HG03066 (cell line): ENCODE data around the gene HTR4.
"Not testable (repeated sequence)": the region's sequence is repeated elsewhere in the genome, so short reads cannot be mapped to it uniquely, and the experiment has no call there.

Experiments
- ATAC-seq: cut with Tn5 transposase; IDR thresholded peaks from one replicate; pipeline ENCODE4 v1.9.1; 2021; ENCODE audit warnings: low read depth; ENCODE audit not compliant: unreplicated experiment

Gene HTR4

DNA sequence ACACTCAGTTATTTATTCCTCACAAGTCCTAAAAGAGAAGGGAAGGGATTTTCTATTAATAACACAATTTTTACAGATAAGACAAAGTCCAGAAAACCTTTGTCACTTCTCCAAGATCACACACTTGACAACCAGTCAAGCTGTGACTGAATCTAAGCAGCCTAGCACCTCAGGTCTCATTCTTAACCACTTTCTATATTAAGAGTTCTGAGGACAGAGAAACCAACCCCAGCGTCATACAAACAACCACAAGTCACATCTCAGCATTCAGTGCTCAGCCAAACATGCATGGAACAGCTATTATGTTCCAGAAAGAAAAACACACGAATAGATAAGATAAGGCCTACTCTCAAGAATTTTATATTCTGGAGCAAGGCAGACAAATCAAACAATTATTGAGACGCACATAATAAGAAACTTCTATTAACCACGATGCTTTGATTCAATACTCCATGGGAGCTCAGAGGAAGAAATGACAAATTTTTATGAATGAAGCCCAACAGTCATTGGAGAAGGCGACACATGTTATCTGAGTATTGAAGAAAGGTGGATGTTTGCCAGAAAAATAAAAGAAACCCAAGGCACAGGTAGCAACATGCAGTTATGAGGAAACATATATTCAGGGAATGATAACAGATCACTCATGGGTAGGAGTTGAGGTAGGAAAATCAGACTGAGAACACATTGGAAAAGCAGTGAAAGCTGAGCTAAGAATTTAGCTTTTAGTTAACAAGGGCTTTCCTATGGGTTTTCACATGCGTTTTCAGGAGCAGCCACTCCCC is 113.1 kb downstream of the HTR4 start:
- no peak for ATAC-seq

DNA sequence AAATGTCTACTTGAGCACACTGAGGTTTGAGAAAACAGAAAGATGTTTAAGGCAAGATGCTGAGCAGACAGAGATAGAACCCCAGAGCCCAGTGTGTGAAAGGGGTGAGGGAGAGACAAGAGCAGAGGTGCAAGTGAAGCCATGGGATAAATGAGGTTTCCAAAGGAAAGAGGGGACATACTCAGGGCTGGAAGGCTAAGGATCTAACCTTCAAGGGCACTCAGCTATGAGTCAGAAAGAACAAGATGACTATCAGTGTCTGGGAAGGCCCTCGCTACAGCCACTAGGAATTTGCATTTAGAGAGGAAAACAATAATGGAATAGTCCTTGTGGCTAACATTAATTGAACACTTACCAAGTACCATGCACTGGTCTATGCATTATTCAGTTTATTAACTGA is 113.7 kb downstream of the HTR4 start:
- no peak for ATAC-seq

DNA sequence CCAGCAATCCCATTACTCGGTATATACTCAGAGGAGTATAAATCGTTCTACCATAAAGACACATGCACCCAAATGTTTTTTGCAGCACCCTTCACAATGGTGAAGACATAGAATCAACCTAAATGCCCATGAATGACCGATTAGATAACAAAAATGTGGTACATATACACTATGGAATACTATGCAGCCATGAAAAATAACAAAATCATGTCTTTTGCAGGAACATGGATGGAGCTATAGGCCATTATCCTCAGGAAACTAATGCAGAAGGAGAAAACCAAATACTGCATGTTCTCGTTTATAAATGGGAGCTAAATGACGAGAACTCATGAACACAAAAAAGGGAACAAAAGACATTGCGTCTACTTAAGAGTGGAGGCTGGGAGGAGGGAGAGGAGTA is 114.5 kb downstream of the HTR4 start:
- no peak for ATAC-seq

DNA sequence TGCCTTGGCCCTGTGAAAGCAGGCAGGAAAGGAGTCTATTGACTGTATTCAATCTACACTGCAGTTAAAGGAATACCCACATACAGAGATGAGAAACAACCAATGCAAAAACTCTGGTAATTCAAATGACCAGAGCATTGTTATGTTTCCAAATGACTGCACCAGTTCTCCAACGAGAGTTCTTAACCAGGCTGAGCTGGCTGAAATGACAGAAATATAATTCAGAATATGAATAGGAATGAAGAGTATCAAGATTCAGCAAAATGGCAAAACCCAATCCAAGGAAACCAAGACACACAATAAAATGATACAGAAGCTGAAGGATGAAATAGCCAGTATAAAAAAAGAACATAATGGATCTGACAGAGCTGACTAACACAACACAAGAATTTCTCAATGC is 119.1 kb downstream of the HTR4 start:
- no peak for ATAC-seq

DNA sequence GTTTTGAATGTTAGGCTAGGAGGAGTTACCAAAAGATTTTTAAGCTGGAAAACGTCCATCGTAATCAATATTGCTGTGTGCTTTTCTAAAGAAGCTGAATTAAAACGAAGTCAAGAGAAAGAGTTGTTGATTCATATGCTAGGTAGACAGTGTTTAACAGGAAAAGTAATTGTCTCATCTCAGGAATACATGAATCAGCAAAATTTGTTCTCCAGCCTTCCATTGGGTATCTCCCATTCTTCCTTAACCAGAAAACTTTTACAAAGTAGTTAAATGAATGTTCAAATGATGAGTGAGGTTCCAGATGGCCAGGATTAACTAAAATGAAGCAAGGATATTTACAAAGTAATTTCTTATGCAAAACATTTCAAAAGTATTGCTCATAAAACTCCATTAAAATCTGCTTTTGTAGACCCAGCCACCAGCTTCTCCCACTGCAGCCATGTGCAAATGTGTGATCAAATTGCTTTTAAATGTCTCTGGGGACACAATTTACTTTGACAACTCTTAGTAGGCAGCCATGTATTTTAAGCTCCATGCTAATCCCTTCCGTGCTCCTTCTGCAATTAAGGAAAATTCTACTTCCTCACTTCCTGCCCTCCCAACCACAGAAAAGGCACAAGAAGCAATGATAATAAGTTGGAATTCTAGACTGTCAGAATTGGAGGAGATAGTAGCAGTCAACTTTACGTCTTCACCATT is 121.2 kb downstream of the HTR4 start:
- ATAC-seq = no peak

DNA sequence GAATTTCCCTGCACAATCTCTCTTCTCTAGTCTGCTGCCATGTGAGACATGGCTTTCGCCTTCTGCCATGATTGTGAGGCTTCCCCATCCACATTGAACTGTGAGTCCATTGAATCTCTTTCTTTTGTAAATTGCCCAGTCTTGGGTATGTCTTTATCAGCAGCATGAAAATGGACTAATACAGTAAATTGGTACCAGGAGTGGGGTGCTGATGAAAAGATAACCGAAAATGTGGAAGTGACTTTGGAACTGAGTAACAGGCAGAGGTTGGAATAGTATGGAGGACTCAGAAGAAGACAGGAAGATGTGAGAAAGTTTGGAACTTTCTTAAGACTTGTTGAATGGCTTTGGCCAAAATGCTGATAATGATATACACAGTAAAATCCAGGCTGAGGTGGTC is 124.9 kb downstream of the HTR4 start:
- ATAC-seq = not testable (repeated sequence)

DNA sequence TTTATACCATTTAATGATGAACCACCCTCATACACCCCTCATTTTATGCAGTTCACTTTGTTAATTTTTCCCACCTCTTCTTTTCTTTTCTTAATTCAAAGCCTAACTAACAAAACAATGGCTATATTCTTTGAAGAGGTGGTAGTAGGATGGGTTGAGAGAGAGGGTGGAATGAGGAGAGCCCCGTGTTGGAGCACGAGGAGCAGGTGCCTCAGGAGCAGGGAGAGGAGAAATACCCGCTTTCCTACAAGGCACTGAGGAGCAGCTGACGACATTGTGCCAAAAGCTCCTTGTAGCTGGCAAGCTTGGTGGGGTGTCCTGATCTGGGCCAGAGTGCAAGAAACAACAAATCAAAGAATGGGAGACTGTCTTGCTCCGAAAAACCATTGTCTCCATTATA is 129.6 kb downstream of the HTR4 start:
- ATAC-seq = no peak

DNA sequence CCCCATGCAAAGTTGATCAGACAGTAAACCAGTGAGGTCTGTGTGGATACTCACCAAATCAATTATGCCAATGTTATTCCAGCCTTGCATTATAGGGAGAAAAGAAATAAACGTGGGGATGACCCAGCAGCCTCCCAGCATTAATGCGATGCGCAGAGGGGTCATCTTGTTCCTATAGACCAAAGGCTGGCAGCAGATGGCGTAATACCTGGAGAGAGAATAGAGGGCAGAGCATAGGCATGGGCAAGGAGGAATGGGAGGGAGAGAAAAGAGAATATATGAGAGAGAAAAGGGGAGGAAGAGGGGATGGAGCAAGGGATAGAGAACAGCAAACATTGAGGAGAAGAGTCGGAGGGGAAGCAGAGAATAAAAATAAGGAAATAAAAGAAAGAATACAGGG is 131.2 kb downstream of the HTR4 start:
- no peak for ATAC-seq

DNA sequence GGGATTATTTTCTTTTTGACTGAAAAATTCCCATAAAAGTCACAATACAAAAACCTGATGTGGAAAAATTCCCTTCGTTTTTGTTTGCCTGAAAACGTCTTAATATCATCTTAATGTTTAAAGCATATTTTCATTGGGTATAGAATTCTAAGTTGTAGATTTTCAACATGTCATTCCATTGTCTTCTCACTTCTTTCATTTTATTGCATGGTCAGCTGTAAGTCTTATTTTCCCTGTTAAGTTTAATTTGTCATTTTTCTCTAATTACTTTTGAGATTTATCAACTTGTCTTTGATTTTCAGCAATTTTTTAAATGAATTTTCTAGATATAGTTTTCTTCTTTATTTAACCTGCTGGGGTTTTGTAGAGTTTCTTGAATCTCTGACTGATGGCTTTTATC is 138.9 kb downstream of the HTR4 start:
- no peak for ATAC-seq

DNA sequence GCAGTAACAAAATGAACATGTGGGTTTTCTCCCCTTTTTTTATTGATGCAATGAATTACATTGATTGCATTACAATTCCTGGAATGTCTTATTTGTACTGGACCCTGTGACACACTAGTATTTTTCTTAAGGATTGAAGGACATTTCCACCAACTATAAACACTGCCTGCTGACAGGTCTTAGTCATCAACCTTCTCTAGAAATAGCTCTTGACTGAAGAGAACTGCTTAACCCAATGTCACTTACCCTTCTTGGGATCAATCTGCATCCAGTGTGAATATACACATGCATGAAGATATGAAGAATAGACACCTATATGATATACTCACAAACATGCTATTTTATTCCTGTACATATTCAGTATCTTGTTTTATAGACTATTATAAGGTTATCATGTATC is 140.0 kb downstream of the HTR4 start:
- ATAC-seq = no peak

DNA sequence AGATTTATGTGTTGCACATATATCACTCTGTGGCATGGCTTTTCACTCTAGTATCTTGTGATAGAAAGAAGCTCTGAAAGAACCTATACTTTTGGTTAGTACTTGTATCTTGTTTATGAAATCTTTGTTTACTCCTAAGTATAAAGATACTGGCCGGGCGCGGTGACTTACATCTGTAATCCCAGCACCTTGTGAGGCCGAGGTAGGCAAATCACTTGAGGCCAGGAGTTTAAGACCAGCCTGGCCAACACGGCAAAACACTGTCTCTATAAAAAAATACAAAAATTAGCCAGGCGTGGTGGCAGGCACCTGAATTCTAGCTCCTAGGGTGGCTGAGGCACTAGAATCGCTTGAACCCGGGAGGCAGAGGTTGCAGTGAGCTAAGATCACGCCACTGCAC is 141.8 kb downstream of the HTR4 start:
- ATAC-seq = no peak

DNA sequence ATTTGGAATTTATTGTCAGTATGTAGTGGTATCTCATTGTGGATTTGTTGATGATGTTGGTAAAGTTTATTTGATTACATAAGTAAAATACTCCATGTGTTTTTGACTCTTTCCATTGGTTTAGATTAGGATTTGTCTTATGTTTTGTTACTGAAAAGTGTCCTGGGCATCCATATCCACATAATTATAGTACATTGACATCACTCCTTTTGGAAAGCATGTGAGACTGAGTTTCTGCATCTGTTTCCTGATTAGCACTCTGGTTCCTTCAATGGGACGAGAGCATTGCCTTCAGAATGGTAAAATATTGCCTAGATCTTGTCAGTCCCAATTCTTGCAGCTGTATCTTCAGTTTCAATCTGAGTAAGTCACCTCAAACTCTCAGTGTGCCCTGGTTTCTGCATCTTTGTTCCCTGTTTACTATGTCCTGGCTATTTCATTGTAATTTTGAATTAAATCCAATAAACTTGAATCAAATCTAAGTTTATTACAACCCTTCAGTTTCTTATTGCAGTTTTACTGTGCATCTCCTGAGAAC is 142.4 kb downstream of the HTR4 start:
- ATAC-seq = peak; percentile 85

DNA sequence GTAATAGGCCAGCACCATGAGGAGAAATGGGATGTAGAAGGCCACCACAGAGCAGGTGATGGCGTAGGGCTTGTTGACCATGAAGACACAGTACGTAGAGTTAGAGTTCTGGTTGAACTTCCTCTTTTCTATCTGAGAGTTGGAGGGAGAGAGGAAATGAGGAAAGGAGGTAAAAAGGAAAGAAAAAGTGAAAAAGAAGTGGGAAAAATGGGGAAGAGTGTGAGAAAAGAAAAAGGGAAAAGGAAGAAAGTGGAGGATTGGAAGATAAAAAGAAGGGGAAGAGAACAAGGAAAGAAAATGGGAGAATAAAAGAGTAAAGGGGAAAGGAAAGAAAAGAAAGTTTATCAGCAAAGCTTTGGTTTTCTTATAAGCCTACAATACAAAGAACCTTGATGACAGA is 144.4 kb downstream of the HTR4 start:
- no peak for ATAC-seq

DNA sequence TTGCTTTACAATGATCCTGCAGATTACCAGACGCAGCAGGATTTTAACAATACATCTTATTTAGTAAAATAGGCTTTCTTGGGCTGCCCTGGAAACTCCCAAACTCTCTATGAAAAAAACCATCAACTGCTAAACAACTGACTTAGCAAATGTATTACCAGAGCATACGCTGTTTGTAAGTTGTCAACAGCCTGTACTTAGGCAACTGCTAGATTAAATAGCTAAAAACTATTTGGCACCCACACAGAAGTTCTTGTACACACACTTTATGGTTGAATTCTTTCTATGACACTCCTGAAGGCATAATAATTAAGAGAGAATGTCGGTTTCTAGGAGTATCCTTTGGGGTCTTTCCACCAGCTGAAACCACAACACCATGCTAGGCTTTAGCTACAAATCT is 146.7 kb downstream of the HTR4 start:
- ATAC-seq = no peak

DNA sequence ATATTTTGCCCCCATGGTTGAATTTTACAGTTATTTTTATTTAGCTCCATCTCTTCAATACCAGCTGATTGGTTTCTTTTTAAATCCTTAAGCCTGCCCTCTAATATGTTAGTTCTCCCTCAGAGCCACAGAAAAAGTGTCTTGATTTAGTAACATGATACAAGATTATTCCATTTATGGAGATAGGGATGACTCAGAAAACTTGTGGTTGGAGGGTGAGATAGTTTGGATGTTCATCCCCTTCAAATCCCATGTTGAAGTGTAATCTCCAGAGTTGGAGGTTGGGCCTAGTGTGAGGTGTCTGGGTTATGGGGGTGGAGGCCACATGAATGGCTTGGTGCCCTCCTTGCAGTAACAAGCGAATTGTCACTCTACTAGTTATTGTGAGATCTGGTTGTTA is 154.9 kb downstream of the HTR4 start:
- ATAC-seq = no peak

DNA sequence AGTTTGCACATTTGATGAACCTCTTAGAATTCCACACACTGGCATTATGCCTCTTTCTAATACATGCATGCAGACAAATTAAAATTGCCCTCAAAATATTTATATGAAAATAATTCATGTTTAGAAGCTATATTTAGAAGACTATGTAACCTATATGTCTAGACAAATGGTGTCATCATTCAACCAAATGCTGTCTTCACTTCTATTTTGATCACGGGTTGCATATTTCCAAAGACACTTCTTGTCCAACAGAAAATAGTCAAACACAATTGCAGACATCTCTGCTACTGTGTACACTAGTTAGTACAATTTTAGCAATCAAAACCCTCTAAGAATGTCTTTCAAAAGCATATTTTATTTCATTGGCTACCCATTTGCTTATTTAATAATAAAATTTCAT is 156.6 kb downstream of the HTR4 start:
- ATAC-seq = no peak

DNA sequence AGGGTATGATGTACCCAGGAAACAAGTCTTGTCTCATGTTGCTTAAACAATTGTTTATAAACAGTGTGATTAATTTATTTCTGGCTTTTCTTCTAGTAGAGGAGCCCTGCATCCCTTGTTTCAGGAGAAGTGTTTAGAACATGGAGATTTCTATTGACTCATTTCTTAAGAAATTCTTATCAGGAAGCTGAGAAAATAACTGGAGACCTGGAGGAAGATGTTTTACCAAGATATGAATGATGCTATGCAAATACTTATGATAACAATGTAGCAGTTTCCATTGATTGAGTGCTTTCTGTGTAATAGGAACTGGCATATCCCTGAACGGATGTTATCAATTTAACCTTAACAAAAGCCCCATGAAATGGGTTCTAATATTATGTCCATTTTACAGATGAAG is 162.0 kb downstream of the HTR4 start:
- no peak for ATAC-seq

DNA sequence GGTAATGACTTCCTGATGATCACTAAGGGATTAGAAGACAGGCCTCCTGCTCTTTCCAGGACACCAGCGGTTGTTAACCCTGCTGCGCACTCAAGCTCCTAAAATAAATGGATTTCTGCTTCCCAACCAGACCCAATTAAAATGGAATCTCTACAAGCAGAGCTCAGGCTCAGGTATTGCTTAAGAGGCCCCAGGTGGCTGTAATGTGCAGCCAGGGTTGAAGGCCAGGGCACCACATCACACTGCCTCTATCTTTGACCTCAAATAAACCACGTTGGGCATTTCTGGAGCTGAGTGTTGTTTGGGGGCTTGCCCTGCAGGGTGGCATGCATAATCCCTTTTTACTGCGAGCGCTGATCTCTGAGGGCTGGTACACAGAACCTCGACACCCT is 162.5 kb downstream of the HTR4 start:
- ATAC-seq = no peak

DNA sequence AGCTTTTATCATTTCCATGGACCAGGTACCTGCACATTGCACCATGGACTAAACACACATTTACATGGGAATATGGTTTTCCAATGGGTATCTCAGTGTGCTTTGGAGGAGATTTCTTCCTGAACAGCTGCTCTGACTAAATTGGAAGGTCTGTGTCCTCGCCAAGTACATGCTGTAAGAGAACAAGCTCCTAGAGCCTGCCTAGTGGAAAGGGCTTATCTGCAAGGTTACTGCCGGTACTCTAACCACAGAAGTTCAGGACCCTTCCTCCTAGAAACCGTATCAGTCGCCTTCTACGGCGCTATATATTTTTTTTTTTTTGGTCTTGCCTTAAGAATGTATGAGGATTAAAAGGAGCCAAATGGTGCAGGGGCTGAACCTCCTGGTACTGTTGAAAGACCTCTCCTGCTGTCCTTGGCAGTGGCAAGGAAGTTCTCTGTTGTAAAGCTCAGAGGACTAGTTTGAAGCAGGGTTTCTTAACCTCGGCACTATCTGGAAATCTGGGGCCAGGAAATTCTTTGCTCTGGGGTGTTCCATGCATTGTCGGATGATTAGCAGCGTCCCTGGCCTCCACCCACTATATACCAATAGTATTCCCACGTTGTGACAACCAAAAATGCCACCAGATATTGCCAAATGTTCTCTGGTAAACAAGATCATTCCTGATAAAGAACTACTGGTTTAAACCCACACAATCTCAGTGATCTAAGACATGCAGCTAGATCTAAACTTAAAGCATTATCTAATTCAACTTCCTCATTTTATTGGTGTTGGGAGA is 163.1 kb downstream of the HTR4 start:
- ATAC-seq = no peak

DNA sequence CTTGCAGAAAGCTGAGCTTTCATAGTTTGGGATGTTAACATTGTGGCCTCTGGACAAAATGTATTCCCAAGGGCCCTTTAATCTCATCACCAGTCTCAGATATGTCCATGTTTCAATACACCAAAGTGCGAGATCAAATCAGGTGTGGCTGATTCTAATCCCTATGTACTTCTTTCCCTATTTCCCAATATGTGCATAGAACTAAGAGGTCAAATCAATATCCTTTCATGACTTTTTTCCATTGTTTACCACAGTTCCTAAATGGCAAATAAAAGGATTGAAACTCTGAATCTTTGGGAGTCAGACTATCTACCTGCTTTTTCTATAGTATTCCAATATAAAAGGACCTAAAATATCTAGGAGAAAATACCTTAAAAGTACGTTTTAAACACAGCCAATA is 165.6 kb downstream of the HTR4 start:
- no peak for ATAC-seq

DNA sequence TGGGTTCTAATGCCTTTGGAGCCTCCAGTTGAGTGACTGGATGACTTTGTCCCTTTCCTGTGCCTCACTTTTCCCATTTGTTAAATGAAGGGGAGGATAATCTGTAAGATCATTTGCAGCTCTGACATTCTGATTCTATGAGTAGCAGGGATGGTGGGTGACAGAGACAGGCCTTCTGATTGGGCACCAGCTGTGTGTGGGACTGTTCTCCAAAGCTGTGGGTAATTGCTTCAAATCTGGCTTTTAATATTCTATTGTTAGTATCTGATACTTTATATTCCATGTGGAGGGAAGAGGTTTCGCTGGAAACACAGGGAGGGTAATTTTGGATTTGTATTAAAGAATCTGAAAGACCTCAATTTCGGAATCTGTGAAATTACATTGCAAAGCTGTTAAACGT is 167.9 kb downstream of the HTR4 start:
- no peak for ATAC-seq
